Upper lobe of right lung (tissue), 1 donor: ENCODE measurements around the gene HPX. TPM values are rescaled to one million over a fixed set of nuclear protein-coding genes. Genes with fewer than 3 reads are reported as not detected.
A peak's percentile ranks its signal among the peaks of the same experiment; 100 is the strongest.

Experiments used
- ATAC-seq: fragments of 200-7000 bp; cut with Tn5 transposase; one replicate; pipeline ENCODE4 v1.9.1; 2020; ENCODE audit warnings: mild to moderate bottlenecking, moderate library complexity
- DNase-seq: peaks from one replicate; pipeline ENCODE4 v3.0.0-alpha.2; 2020
- H3K27ac ChIP-seq: fragments of 200-600 bp; one replicate; pipeline ENCODE4 v1.8.0; 2022
- H3K27me3 ChIP-seq: fragments of 200-600 bp; one replicate; pipeline ENCODE4 v1.8.0; 2022; ENCODE audit warnings: mild to moderate bottlenecking
- H3K36me3 ChIP-seq: fragments of 200-600 bp; one replicate; pipeline ENCODE4 v1.8.0; 2022
- H3K4me1 ChIP-seq: fragments of 200-600 bp; one replicate; pipeline ENCODE4 v1.8.0; 2022
- H3K4me3 ChIP-seq: fragments of 200-600 bp; one replicate; pipeline ENCODE4 v1.8.0; 2022; ENCODE audit warnings: mild to moderate bottlenecking
- H3K9me3 ChIP-seq: fragments of 200-600 bp; one replicate; pipeline ENCODE4 v1.8.0; 2022
- CTCF ChIP-seq: fragments of 200-600 bp; IDR thresholded peaks from one replicate; pipeline ENCODE4 v1.8.0; 2022; ENCODE audit warnings: antibody characterized with exemption
- intact Hi-C: fragments of 100-400 bp; cut with DNase I; formaldehyde crosslinking; loops from one replicate; pipeline ENCODE4 v1.11.0; 2022
- total RNA-seq: library from RNA; stranded (reverse); fragmentation: NEBNext Ultra II Directional; extraction: Animal tissue kit (Norgen Biotek cat#: 25700); gene quantifications from one replicate; pipeline ENCODE4 v1.2.1, GENCODE V29; 2021
- donor health status: DM: no; HTN: yes; CAD: no; lungs with severe emphysema.

The HPX gene
- total RNA-seq, 1 donor from 2014 or later: 1.4 TPM

GRCh38 chr11:6486256-6486655 is 45.5 kb upstream of the HPX start:
- Histone ChIP-seq H3K9me3 (no peaks in the 10 kb centered on the region), H3K27ac (no peak overlapping the region), H3K27me3 (no peaks in the 10 kb centered on the region), H3K36me3 (peaks cover 67% of the 10 kb centered on the region), H3K4me3 (no peak overlapping the region), H3K4me1 (peaks cover 15% of the 10 kb centered on the region)
- ATAC-seq (no peak), DNase-seq (no peak)
- intact Hi-C loops: no loop called here
- no peak for TF ChIP-seq CTCF

- intact Hi-C loops: no loop called here
- ATAC-seq (no peak), DNase-seq (no peak)
- Histone ChIP-seq H3K9me3 (no peaks in the 10 kb centered on the region), H3K27ac (no peak overlapping the region), H3K36me3 (peaks cover 61% of the 10 kb centered on the region), H3K4me1 (peaks cover 17% of the 10 kb centered on the region), H3K4me3 (no peak overlapping the region), H3K27me3 (no peaks in the 10 kb centered on the region)
- TF ChIP-seq CTCF: no peak
These were observed 44.9 kb upstream of the HPX start for GRCh38 chr11:6485661-6486060.

GRCh38 chr11:6483015-6483414 is 42.2 kb upstream of the HPX start:
- intact Hi-C loops: no loop called here
- Histone ChIP-seq H3K27me3 (no peaks in the 10 kb centered on the region), H3K27ac (no peak overlapping the region), H3K4me3 (no peak overlapping the region), H3K9me3 (no peaks in the 10 kb centered on the region), H3K4me1 (peaks cover 26% of the 10 kb centered on the region), H3K36me3 (peaks cover 68% of the 10 kb centered on the region)
- no peak for ATAC-seq
- DNase-seq: no peak
- no peak for TF ChIP-seq CTCF

GRCh38 chr11:6482441-6482840 is 41.7 kb upstream of the HPX start:
- ATAC-seq (no peak), DNase-seq (no peak)
- peaks cover 68% of the 10 kb centered on the region for H3K36me3 ChIP-seq
- H3K4me1 ChIP-seq: peaks cover 26% of the 10 kb centered on the region
- intact Hi-C loops: no loop called here
- no peaks in the 10 kb centered on the region for H3K9me3 ChIP-seq
- H3K27ac ChIP-seq: peak overlapping the region; percentile 89
- TF ChIP-seq CTCF: no peak
- no peaks in the 10 kb centered on the region for H3K27me3 ChIP-seq
- peak overlapping the region; percentile 72 for H3K4me3 ChIP-seq

GRCh38 chr11:6481924-6482275 is 41.1 kb upstream of the HPX start:
- intact Hi-C loops: no loop called here
- H3K4me1 ChIP-seq: peaks cover 26% of the 10 kb centered on the region
- ATAC-seq: peak; percentile 4

More at GRCh38 chr11:6481924-6482275, 41.1 kb upstream of the HPX start:
- no peaks in the 10 kb centered on the region for H3K9me3 ChIP-seq
- DNase-seq: no peak
- peaks cover 67% of the 10 kb centered on the region for H3K36me3 ChIP-seq
- no peaks in the 10 kb centered on the region for H3K27me3 ChIP-seq
- peak overlapping the region; percentile 72 for H3K4me3 ChIP-seq
- TF ChIP-seq CTCF: no peak
- peak overlapping the region; percentile 89 for H3K27ac ChIP-seq
